Right lobe of liver (tissue), 4 donors: ENCODE measurements around the gene COL23A1.

Source experiments
- POLR2A ChIP-seq: fragments of 450-650 bp; IDR thresholded peaks from one replicate; pipeline ENCODE4 v1.6.1; 2017; ENCODE audit warnings: antibody characterized with exemption, mild to moderate bottlenecking
- TF ChIP-seq, protein P1 (sequence below), 4 donors: fragments of 200-600 bp in 3 of 4; fragments of 450-650 bp in 1 of 4; IDR thresholded peaks; one replicate each; pipeline versions ENCODE4 v1.5.1 to v1.8.0; 2016 to 2022; ENCODE audit warnings: antibody characterized with exemption in 4 of 4, mild to moderate bottlenecking in 2 of 4
- donor health status: DM: no; HTN: no; CAD: no.
- donor health status: DM: no; HTN: no; CAD: no.
- donor health status: DM: no; HTN: yes; CAD: no.

DNA sequence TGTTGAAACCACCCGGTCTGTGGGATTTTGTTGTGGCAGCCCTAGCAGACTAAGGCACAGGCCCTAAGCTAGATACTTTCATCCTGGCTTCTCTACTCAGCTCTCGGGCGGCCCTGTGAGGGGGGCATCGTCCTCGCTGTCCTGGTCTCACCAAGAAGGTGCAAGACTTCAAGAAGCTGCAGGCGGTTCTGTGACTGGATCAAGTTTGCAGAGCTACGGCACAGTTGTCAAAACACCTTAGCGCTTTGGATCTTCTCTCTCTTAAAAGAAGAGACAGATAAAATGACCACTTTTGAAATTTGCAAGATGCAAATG lies 238.2 kb downstream of the COL23A1 start:
- TF ChIP-seq, protein P1, sequence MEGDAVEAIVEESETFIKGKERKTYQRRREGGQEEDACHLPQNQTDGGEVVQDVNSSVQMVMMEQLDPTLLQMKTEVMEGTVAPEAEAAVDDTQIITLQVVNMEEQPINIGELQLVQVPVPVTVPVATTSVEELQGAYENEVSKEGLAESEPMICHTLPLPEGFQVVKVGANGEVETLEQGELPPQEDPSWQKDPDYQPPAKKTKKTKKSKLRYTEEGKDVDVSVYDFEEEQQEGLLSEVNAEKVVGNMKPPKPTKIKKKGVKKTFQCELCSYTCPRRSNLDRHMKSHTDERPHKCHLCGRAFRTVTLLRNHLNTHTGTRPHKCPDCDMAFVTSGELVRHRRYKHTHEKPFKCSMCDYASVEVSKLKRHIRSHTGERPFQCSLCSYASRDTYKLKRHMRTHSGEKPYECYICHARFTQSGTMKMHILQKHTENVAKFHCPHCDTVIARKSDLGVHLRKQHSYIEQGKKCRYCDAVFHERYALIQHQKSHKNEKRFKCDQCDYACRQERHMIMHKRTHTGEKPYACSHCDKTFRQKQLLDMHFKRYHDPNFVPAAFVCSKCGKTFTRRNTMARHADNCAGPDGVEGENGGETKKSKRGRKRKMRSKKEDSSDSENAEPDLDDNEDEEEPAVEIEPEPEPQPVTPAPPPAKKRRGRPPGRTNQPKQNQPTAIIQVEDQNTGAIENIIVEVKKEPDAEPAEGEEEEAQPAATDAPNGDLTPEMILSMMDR (IDR thresholded peaks at IDR 0.05), result no peak
- TF ChIP-seq POLR2A, result no peak
